Measurements from ENCODE around the gene MAST4.

MAST4 gene

DNA sequence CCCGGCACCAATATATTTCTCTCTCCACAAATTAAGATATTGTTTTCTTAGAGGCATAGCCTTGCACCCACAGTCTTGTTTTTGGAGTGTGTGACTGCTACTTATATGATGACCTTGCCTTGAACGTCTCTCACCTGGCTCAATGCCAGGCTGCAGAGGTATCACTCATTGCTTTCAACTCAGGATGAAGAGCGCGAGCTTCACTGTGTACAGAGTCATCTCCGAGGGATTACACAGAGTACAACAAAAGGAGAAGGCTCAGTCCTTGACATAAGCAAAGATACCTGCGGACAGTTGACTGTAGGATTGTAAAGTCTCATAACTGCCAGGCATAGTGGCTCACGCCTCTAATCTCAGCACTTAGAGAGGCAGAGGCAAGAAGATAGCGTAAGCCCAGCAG lies 546.6 kb downstream of the MAST4 start:
- DNase-seq = no peak

DNA sequence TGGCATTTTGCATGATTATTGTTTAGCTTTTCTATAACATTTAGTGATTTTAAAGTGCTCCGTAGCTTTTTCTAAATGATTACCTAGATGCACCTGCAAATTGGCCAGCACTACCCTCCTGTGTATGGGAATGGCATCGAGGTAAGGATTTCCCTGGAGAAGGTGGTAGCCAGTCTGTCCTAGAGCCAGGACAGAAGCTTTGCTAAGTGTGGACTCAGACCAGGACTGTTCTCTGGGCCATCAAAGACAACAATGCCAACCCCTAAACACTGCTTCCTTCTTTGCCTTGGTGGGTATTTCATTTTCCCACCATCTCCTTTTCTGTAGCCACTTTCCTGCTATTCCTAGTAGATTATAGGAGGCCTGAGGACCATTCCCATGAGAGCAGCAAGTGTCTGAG lies 547.4 kb downstream of the MAST4 start:
- DNase-seq = no peak

- DNase-seq = no peak
These were observed 548.0 kb downstream of the MAST4 start for GRCh38 chr5:67144183-67144639.

DNA sequence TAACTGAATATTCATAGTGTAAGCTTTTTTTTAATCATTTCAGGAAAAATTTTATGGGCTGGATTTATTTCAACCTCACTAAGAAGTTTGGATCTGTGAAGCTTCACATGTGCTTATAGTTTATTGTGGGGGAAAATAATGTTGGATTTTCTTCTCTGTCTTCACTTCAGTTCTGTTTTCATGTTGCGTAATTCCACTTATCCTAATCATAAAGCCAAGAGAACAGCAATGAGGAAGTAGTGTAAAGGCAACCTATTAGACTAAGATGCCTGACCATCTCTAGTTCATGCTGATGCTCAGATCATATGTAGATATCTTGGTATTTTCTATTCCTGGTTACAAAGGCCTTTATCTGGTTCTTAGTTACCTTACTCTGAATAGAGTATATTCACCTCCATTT lies 550.4 kb downstream of the MAST4 start:
- DNase-seq = no peak

- no peak for DNase-seq
These were observed 550.8 kb downstream of the MAST4 start for GRCh38 chr5:67146981-67147380.

- no peak for DNase-seq
These were observed 551.6 kb downstream of the MAST4 start for GRCh38 chr5:67147760-67148159.

GRCh38 chr5:67149057-67149950 lies 553.1 kb downstream of the MAST4 start:
- DNase-seq = no peak

DNA sequence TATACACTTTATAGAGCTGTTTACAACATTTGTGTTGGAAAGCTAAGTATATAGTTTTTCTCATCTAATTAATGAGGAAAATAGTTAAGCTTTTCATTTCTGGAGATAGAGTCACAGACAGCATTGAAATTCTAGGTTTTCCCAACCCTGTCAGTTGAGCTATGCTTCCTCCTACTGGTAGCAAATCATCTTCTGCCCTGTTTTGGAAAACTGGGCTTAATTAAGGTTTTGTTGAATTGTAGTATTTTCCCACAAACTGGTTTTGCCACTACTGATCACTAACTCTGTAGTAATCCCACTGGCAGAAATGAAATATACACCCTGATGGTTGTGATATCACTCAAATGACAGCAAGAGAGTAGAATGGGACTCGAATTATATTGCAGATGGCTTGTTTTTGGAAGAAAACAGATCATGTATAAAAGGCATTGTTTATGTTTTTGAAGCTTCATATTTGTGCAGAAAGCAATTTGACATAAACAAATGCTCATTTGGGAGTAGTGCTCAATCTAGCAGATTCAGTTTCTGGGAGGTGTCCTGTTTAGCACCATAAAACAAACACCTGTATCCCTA lies 553.8 kb downstream of the MAST4 start:
- DNase-seq = no peak

GRCh38 chr5:67152400-67152799 lies 556.2 kb downstream of the MAST4 start:
- no peak for DNase-seq

GRCh38 chr5:67153292-67153691 lies 557.1 kb downstream of the MAST4 start:
- no peak for DNase-seq

DNA sequence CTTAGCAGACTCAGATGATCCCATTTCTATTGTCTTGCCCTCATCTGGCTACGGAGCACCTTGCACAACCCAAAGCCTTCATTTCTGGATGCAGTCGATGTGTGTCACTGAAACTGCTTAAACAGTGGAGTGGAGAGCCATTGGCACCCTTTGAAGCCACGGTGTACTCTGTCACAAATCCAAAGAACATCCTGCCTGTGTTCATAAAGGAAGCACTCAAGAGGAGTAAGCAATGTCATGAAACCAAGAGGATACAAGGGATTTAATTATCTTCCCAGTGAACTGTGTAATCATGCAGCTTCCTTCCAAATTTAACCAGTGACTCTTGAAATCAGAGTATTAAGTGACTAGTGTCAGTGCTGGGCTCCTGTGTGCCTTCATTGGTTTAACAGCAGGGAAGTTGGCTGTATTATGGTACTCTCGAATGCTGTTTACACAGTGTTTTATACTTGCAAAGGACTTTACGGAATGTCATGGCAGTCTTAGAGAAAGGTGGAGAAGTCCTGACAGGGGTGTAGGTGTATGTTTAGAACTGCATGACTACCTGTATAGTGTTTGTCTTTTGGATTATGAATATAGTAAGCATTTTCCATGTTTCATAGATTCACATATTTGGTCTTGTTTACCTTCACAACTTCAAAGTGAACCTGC lies 558.5 kb downstream of the MAST4 start:
- no peak for DNase-seq

DNA sequence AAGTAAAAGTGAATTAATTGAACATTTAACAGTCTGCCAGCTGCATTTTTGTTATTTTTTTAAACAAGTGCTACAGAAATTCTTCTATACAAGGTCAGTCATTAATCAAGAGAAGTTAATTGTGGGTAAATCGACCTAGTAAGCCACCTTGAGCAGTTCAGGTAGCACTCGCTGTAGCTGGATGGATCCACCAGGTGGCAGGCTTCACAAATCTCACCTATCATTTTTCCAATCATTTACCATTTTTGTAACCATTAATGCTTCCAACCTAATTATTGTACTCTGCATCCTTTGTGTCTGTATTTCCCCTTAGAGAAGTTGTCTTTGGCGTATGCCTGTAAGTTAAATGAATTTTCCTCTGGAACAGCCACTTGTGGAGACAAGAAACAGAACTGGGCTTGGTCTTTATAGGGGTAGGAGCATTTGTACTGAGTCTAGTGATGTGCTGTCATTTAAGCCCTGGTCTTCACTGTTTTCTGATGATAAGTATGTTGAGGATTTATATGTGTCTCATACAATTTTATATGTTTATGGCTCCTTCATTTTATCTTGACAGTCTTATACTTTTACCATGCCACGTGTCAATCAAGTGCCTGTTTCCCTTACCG lies 560.9 kb downstream of the MAST4 start:
- peak in 3 of 5 experiments; percentile 31 to 65 (median 49) for DNase-seq

DNA sequence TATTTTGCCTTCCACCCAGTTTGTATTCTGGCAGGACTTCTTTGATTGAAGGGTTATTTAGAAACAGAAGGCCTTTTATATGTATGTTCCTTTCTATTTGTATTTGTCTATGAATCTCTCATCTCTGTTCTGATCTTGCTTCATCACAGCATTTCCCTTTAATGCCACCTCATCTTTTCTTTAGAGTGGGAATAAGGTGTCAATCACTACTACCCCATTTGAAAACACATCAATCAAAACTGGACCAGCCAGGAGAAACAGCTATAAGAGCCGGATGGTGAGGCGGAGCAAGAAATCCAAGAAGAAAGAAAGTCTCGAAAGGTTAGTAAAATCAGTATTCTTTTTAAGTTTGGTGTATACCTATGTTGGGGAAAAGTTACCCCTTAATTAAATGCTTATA lies 564.1 kb downstream of the MAST4 start:
- DNase-seq = peak in 1 of 5 experiments; percentile 23

- peak in 1 of 5 experiments; percentile 86 for DNase-seq
These were observed 564.8 kb downstream of the MAST4 start for GRCh38 chr5:67160985-67161384.

DNA sequence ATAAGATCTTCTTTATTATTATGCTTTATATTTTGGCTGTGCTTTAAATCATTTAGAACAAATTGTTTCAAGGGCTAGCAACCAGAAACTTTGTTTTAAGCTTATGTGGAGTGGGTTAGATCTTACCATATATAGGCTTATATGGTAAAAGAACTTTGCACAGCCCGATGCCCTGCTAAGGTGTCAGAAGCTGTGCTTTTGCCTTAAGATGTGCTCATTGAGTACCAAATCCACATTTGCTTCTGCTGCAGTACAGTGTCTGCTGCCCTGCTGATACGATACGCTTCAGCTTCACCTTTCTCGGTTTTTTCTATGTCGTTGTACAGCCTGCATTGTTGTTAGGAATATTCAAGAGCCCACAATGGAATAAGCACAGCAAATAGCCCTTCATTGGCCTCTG lies 565.6 kb downstream of the MAST4 start:
- peak in 1 of 5 experiments; percentile 41 for DNase-seq

GRCh38 chr5:67163231-67163756 lies 567.1 kb downstream of the MAST4 start:
- no peak for DNase-seq

DNA sequence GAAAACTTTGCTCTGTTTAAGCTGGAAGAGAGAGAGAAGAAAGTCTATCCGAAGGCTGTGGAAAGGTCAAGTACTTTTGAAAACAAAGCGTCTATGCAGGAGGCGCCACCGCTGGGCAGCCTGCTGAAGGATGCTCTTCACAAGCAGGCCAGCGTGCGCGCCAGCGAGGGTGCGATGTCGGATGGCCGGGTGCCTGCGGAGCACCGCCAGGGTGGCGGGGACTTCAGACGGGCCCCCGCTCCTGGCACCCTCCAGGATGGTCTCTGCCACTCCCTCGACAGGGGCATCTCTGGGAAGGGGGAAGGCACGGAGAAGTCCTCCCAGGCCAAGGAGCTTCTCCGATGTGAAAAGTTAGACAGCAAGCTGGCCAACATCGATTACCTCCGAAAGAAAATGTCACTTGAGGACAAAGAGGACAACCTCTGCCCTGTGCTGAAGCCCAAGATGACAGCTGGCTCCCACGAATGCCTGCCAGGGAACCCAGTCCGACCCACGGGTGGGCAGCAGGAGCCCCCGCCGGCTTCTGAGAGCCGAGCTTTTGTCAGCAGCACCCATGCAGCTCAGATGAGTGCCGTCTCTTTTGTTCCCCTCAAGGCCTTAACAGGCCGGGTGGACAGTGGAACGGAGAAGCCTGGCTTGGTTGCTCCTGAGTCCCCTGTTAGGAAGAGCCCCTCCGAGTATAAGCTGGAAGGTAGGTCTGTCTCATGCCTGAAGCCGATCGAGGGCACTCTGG lies 567.8 kb downstream of the MAST4 start:
- DNase-seq = no peak

DNA sequence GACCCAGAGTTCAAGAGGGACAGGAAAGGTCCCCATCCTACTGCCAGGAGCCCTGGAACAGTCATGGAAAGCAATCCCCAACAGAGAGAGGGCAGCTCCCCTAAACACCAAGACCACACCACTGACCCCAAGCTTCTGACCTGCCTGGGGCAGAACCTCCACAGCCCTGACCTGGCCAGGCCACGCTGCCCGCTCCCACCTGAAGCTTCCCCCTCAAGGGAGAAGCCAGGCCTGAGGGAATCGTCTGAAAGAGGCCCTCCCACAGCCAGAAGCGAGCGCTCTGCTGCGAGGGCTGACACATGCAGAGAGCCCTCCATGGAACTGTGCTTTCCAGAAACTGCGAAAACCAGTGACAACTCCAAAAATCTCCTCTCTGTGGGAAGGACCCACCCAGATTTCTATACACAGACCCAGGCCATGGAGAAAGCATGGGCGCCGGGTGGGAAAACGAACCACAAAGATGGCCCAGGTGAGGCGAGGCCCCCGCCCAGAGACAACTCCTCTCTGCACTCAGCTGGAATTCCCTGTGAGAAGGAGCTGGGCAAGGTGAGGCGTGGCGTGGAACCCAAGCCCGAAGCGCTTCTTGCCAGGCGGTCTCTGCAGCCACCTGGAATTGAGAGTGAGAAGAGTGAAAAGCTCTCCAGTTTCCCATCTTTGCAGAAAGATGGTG lies 568.8 kb downstream of the MAST4 start:
- DNase-seq = no peak

GRCh38 chr5:67165526-67166459 lies 569.6 kb downstream of the MAST4 start:
- DNase-seq = peak; percentile 53 to 90 (median 73)

Measured in T-helper 2 cell (primary cell).